Purkinje cell (primary cell): ENCODE measurements around the gene MSL2. TPM values are rescaled to one million over a fixed set of nuclear protein-coding genes. Genes with fewer than 3 reads are reported as not detected.

Source experiments
- polyA plus RNA-seq: library from polyadenylated mRNA; unstranded; fragments of >200 nt; fragmentation: Nextera tagmentation; gene quantifications from 2 replicates; pipeline ENCODE4 v1.2.1, GENCODE V29; 2014

The MSL2 gene, protein sequence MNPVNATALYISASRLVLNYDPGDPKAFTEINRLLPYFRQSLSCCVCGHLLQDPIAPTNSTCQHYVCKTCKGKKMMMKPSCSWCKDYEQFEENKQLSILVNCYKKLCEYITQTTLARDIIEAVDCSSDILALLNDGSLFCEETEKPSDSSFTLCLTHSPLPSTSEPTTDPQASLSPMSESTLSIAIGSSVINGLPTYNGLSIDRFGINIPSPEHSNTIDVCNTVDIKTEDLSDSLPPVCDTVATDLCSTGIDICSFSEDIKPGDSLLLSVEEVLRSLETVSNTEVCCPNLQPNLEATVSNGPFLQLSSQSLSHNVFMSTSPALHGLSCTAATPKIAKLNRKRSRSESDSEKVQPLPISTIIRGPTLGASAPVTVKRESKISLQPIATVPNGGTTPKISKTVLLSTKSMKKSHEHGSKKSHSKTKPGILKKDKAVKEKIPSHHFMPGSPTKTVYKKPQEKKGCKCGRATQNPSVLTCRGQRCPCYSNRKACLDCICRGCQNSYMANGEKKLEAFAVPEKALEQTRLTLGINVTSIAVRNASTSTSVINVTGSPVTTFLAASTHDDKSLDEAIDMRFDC
- 6.0 and 8.0 TPM in 2 replicates for polyA plus RNA-seq

DNA sequence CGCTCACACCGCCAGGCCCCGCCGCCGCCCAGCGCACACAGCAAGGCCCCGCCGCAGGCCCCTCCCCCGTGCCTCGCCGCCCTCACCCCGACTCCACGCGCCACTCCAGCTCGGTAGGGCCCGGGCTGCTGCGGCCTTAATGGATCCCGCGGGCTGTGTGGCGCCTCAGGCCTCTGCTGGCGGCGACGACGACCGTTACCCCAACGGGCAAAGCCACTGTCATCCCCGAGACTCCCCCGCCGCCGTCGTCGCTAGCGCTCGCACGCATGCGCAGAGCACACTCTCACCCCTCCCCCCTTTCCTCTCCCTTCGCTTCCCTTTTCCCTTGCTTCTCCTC, at the start of gene MSL2:
Gene MSL2, minus strand, starts transcription at position 272 of the 337 bp plus-strand sequence. CDS start 1,222 bp downstream, outside the sequence.

Other genes with a start within 250 kb of the MSL2 start
- 3.9 and 7.0 TPM in 2 replicates for gene PPP2R3A, start 230.6 kb downstream of the MSL2 start, polyA plus RNA-seq
- gene PCCB, start 54.0 kb upstream of the MSL2 start, polyA plus RNA-seq = 20.1 and 24.6 TPM in 2 replicates